Stimulated activated CD4-positive, alpha-beta T cell treated with anti-CD3 and anti-CD28 coated beads, Interleukin-4, amount 100 ng/mL, for 24 hours (primary cell): ENCODE data around the gene CD244.
A peak's percentile ranks its signal among the peaks of the same experiment; 100 is the strongest.
"Not testable (repeated sequence)": the region's sequence is repeated elsewhere in the genome, so short reads cannot be mapped to it uniquely, and the experiment has no call there.

ENCODE experiments used
- DNase-seq: peaks from one replicate; pipeline ENCODE4 v3.0.0-alpha.2; 2020

CD244 gene

GRCh38 chr1:160862203-160863060, at the start of gene CD244:
Gene CD244, minus strand, starts transcription at chr1:160862887. Its CDS starts 210 bp downstream, at chr1:160862677.
- peak; percentile 61 for DNase-seq

- DNase-seq: no peak
Measured at GRCh38 chr1:160911925-160912324, 49.2 kb upstream of the CD244 start.

GRCh38 chr1:160911441-160911840, 48.8 kb upstream of the CD244 start:
- no peak for DNase-seq

- no peak for DNase-seq
Measured at GRCh38 chr1:160910170-160910750, 47.6 kb upstream of the CD244 start.

GRCh38 chr1:160907976-160908375, 45.3 kb upstream of the CD244 start:
- no peak for DNase-seq

- DNase-seq: no peak
Measured at GRCh38 chr1:160905617-160905989, 42.9 kb upstream of the CD244 start.

GRCh38 chr1:160904783-160905616, 42.3 kb upstream of the CD244 start:
- DNase-seq: no peak

GRCh38 chr1:160902251-160902650, 39.6 kb upstream of the CD244 start:
- not testable (repeated sequence) for DNase-seq

GRCh38 chr1:160901768-160902167, 39.1 kb upstream of the CD244 start:
- DNase-seq: no peak

- not testable (repeated sequence) for DNase-seq
Measured at GRCh38 chr1:160900683-160901082, 38.0 kb upstream of the CD244 start.

GRCh38 chr1:160894368-160895135, 31.9 kb upstream of the CD244 start:
- DNase-seq: not testable (repeated sequence)

- DNase-seq: no peak
Measured at GRCh38 chr1:160891474-160891873, 28.8 kb upstream of the CD244 start.

GRCh38 chr1:160888926-160889325, 26.2 kb upstream of the CD244 start:
- no peak for DNase-seq

- DNase-seq: no peak
Measured at GRCh38 chr1:160887071-160887470, 24.4 kb upstream of the CD244 start.

GRCh38 chr1:160885042-160885441, 22.4 kb upstream of the CD244 start, which contains the start of gene ITLN1:
Gene ITLN1, minus strand, starts transcription at chr1:160885180. Its CDS starts 303 bp downstream, at chr1:160884877.
- DNase-seq: no peak

- no peak for DNase-seq
Measured at GRCh38 chr1:160884579-160884978, 21.9 kb upstream of the CD244 start.

GRCh38 chr1:160883581-160884513, 21.2 kb upstream of the CD244 start:
- DNase-seq: no peak

GRCh38 chr1:160882582-160882981, 19.9 kb upstream of the CD244 start:
- no peak for DNase-seq

GRCh38 chr1:160881264-160881663, 18.6 kb upstream of the CD244 start:
- not testable (repeated sequence) for DNase-seq

- no peak for DNase-seq
Measured at GRCh38 chr1:160880216-160880615, 17.5 kb upstream of the CD244 start.

GRCh38 chr1:160879056-160879455, 16.4 kb upstream of the CD244 start:
- DNase-seq: no peak
